Activated T-helper 17 cell treated with anti-CD3 and anti-CD28 coated beads, Interleukin-2, amount 50 U/mL, for 72 hours (primary cell): ENCODE measurements around the gene SLC35E1. TPM values are rescaled to one million over a fixed set of nuclear protein-coding genes. Genes with fewer than 3 reads are reported as not detected.

Experiments used
- ATAC-seq: fragments of 150-1000 bp; cut with Tn5 transposase; replicated peaks from 2 replicates; pipeline ENCODE4 v1.10.0; 2021; ENCODE audit warnings: mild to moderate bottlenecking, moderate library complexity
- H3K27ac Mint-ChIP-seq: one replicate; pipeline ENCODE4 v1.8.0; 2022; ENCODE audit warnings: mixed read lengths
- H3K27me3 Mint-ChIP-seq: one replicate; pipeline ENCODE4 v1.8.0; 2022; ENCODE audit warnings: mixed read lengths
- H3K36me3 Mint-ChIP-seq: one replicate; pipeline ENCODE4 v1.8.0; 2022; ENCODE audit warnings: low read depth, mild to moderate bottlenecking, mixed read lengths
- H3K4me1 Mint-ChIP-seq: one replicate; pipeline ENCODE4 v1.8.0; 2022; ENCODE audit warnings: mixed read lengths
- H3K4me3 Mint-ChIP-seq: one replicate; pipeline ENCODE4 v1.8.0; 2022; ENCODE audit warnings: mild to moderate bottlenecking, mixed read lengths
- H3K9me3 Mint-ChIP-seq: one replicate; pipeline ENCODE4 v1.8.0; 2022; ENCODE audit warnings: mixed read lengths
- total RNA-seq, 2 donors: library from RNA; stranded (reverse); gene quantifications; one replicate each; pipeline ENCODE4 v1.2.3, GENCODE V29; 2022

The SLC35E1 gene
- 100 to 1,000 TPM in 1 of 2 donors, 10 to 100 TPM in 1; 71.8 to 117 TPM for total RNA-seq

GRCh38 chr19:16572332-16573211 is at the start of gene SLC35E1:
TSS of gene SLC35E1 (minus strand) at chr19:16572415. CDS start at chr19:16572364, 51 bp downstream.
- Mint-ChIP-seq H3K4me3 (peak within 1 kb of the TSS; percentile 99), H3K9me3 (no peaks in the 10 kb centered on the region), H3K4me1 (peaks cover 13% of the 10 kb centered on the region), H3K36me3 (peaks cover 88% of the 10 kb centered on the region), H3K27ac (peak within 1 kb of the TSS; percentile 97), H3K27me3 (no peaks in the 10 kb centered on the region)
- ATAC-seq = peak; percentile 98

DNA sequence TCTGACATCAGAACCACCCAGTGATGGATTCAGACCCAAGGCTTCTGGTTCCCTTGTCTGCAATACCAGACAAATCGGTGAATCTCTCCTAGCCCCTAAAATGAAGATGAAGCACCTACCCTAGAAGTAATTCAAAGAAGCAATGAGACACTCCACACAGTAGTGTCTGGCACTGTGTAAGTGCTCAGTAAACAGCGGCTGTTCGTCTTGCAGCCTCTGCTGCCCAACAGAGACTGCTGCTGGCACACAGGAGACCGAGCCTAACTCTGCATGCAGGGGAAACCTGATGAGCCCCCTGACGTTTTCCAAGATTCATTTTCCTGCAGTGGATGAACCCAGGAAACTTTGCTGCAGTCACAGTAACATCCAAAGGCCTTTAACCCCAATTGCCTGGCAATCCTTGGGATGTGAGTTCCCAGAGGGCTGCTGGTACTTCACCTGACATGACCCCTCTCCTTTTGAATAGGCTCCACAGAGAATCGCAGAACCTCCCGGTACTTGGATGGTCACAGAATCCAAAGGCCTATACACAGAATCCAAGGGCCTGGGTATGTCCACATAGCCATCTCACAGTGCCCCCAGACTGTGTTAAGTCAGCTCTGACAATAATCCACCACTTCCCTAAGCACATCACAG is 49.1 kb upstream of the SLC35E1 start:
- H3K36me3 Mint-ChIP-seq = peaks cover 35% of the 10 kb centered on the region
- H3K9me3 Mint-ChIP-seq = no peaks in the 10 kb centered on the region
- no peak overlapping the region for H3K27ac Mint-ChIP-seq
- no peaks in the 10 kb centered on the region for H3K27me3 Mint-ChIP-seq
- H3K4me1 Mint-ChIP-seq = peaks cover 50% of the 10 kb centered on the region
- ATAC-seq = no peak
- H3K4me3 Mint-ChIP-seq = no peak overlapping the region

- Mint-ChIP-seq H3K4me3 (no peak overlapping the region), H3K36me3 (peaks cover 28% of the 10 kb centered on the region), H3K27ac (no peak overlapping the region), H3K9me3 (no peaks in the 10 kb centered on the region), H3K27me3 (no peaks in the 10 kb centered on the region), H3K4me1 (peaks cover 49% of the 10 kb centered on the region)
- ATAC-seq = no peak
Observed at GRCh38 chr19:16620584-16620983, 48.4 kb upstream of the SLC35E1 start.

- Mint-ChIP-seq H3K27ac (no peak overlapping the region), H3K36me3 (peaks cover 22% of the 10 kb centered on the region), H3K4me1 (peaks cover 47% of the 10 kb centered on the region), H3K4me3 (no peak overlapping the region), H3K27me3 (no peaks in the 10 kb centered on the region), H3K9me3 (no peaks in the 10 kb centered on the region)
- ATAC-seq = no peak
Observed at GRCh38 chr19:16620018-16620417, 47.8 kb upstream of the SLC35E1 start.

- no peak overlapping the region for H3K4me3 Mint-ChIP-seq
- H3K36me3 Mint-ChIP-seq = peaks cover 16% of the 10 kb centered on the region
Observed at GRCh38 chr19:16619457-16619856, 47.2 kb upstream of the SLC35E1 start.

GRCh38 chr19:16618248-16618647 is 46.0 kb upstream of the SLC35E1 start:
- Mint-ChIP-seq H3K27ac (peak overlapping the region; percentile 70), H3K9me3 (no peaks in the 10 kb centered on the region), H3K27me3 (no peaks in the 10 kb centered on the region), H3K4me3 (no peak overlapping the region), H3K36me3 (peaks cover 9% of the 10 kb centered on the region), H3K4me1 (peaks cover 45% of the 10 kb centered on the region)
- ATAC-seq = no peak

More at GRCh38 chr19:16619457-16619856, 47.2 kb upstream of the SLC35E1 start:
- peaks cover 48% of the 10 kb centered on the region for H3K4me1 Mint-ChIP-seq
- H3K27me3 Mint-ChIP-seq = no peaks in the 10 kb centered on the region
- no peaks in the 10 kb centered on the region for H3K9me3 Mint-ChIP-seq
- peak overlapping the region; percentile 70 for H3K27ac Mint-ChIP-seq
- ATAC-seq = no peak

DNA sequence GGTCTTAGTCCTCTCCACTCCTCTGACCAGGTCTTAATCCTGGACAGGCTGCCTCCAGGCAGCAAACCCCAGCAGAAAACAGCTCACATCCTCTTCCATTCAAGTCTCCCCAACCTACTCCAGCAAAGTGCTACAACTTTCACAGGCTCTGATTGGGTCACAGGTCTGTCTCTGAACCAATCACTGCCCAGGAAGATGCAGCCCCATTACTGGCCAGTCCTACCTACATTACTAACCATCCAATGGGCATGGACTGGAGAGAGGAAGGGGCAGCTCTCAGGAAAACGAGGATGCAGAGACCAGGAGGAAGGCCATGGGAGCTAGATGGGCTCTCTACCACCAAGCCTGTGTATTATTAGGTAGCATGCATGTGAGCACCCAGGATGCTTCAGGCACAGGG is 43.6 kb upstream of the SLC35E1 start:
- Mint-ChIP-seq H3K27me3 (no peaks in the 10 kb centered on the region), H3K36me3 (peaks cover 5% of the 10 kb centered on the region), H3K4me1 (peaks cover 46% of the 10 kb centered on the region), H3K4me3 (no peak overlapping the region), H3K27ac (no peak overlapping the region), H3K9me3 (no peaks in the 10 kb centered on the region)
- ATAC-seq = peak; percentile 38

DNA sequence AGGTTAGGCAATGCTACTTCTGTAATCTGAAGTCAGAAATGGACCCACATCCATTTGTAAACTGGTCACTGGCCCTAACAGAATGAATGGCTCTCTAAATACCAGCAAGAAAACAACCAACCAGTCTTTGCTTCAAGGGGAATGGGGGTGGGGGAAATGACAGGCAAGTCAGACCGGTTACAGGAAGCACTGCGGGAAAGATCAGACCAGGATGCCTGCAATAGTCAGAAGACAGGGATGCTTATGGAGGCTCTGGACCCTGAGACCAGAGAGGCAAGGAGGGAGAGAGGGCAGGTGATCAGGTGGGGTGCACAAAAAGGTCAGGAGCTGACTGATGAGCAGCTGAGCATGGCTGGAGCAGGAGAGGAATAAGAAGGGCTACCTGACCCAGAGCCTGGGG is 42.7 kb upstream of the SLC35E1 start:
- H3K9me3 Mint-ChIP-seq = no peaks in the 10 kb centered on the region
- peak overlapping the region; percentile 15 for H3K4me3 Mint-ChIP-seq
- no peaks in the 10 kb centered on the region for H3K27me3 Mint-ChIP-seq
- peaks cover 5% of the 10 kb centered on the region for H3K36me3 Mint-ChIP-seq
- peak overlapping the region; percentile 54 for H3K27ac Mint-ChIP-seq
- H3K4me1 Mint-ChIP-seq = peaks cover 48% of the 10 kb centered on the region
- ATAC-seq = no peak

- Mint-ChIP-seq H3K4me3 (no peak overlapping the region), H3K36me3 (peaks cover 5% of the 10 kb centered on the region), H3K27ac (no peak overlapping the region), H3K4me1 (peaks cover 44% of the 10 kb centered on the region), H3K9me3 (no peaks in the 10 kb centered on the region), H3K27me3 (no peaks in the 10 kb centered on the region)
- ATAC-seq = no peak
Observed at GRCh38 chr19:16613841-16614240, 41.6 kb upstream of the SLC35E1 start.

DNA sequence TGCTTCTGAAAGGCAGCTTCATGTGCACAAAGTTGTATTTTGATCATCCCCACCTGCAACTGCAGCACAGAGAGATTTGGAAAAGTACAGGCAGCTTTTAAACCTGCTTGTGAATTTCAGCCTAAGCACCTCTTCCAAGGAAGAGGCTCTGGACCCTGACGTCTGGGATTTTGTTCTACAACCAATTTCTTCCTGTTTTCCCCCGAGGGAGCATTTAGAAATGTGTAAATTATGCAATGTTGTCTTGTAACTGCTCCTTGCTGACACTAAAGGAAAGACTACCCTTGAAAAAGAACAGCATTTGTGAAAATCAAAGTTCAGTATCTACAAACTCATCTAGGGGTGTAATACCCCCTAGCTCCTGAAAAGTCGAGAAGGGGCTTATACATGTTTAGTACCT is 40.4 kb upstream of the SLC35E1 start:
- H3K4me1 Mint-ChIP-seq = peaks cover 50% of the 10 kb centered on the region
- no peak for ATAC-seq

DNA sequence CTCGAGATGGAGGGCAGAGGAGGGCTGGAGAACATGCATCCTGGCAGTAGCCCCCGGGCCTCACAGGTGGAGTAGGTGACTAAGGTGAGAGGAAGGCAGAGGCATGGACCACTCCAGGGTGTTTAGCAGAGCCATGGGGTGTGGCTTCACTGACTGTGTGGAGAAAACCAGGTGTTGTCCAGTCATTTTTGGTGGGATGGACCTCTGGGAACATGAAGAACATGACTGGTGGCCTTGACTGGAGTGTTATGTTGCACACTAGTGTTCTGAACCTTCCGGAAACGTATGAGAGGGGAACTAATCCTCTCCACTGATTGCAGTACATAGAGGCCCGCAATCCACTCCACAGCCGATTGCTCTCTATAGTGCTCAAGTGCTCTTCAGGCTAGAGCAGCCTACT is 38.9 kb upstream of the SLC35E1 start:
- Mint-ChIP-seq H3K4me1 (peaks cover 35% of the 10 kb centered on the region), H3K9me3 (no peaks in the 10 kb centered on the region), H3K27ac (peak overlapping the region; percentile 35), H3K4me3 (no peak overlapping the region), H3K27me3 (no peaks in the 10 kb centered on the region), H3K36me3 (peaks cover 11% of the 10 kb centered on the region)
- ATAC-seq = no peak

More for the DNA sequence above, 40.4 kb upstream of the SLC35E1 start:
- Mint-ChIP-seq H3K4me3 (no peak overlapping the region), H3K36me3 (peaks cover 11% of the 10 kb centered on the region), H3K27me3 (no peaks in the 10 kb centered on the region), H3K27ac (no peak overlapping the region), H3K9me3 (no peaks in the 10 kb centered on the region)

- Mint-ChIP-seq H3K27me3 (no peaks in the 10 kb centered on the region), H3K9me3 (no peaks in the 10 kb centered on the region), H3K36me3 (peaks cover 19% of the 10 kb centered on the region), H3K4me1 (peaks cover 33% of the 10 kb centered on the region), H3K4me3 (no peak overlapping the region), H3K27ac (no peak overlapping the region)
- no peak for ATAC-seq
Observed at GRCh38 chr19:16609511-16610200, 37.4 kb upstream of the SLC35E1 start.

DNA sequence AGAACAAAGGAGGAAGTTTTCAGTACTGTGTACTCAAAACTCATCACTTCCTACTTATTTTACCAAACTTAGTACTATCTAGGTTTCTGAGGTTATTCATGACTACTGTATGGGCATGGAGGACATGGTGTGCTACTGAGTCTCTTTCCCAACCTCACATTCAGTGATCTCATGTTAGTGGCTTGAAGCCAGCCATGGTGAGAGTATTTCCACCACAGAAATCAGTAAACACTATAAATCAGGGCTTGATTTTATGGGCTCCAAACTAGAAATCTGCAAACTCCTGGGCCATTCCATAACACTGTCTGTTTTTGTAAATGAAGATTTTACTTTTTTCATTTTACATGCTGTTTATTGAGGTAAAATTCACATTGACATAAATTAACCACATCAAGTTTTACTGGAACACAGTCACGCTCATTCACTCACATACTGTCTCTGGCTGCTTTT is 36.1 kb upstream of the SLC35E1 start:
- H3K27ac Mint-ChIP-seq = peak overlapping the region; percentile 63
- H3K36me3 Mint-ChIP-seq = peaks cover 19% of the 10 kb centered on the region
- H3K27me3 Mint-ChIP-seq = no peaks in the 10 kb centered on the region
- H3K4me3 Mint-ChIP-seq = peak overlapping the region; percentile 37
- no peaks in the 10 kb centered on the region for H3K9me3 Mint-ChIP-seq
- peak; percentile 92 for ATAC-seq
- H3K4me1 Mint-ChIP-seq = peaks cover 38% of the 10 kb centered on the region

DNA sequence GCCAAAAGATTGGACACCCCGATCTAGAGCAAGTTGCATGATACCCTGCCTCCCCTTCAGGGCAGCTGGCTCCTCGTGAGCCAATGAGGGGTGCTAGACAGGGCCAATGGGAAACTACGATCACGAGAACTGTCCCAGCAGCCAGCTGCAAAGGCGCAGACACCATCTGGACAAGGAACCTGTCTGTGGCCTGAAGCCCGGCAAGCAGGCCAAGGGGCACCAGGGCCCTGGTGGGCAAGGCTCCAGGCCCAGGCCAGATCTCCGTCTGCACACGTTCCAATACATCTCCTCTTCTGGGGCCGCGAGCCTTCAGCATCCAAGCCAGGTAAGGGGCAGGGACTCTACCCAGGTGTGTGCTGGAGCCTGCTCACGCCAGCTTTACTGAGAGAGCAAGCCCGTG is 35.6 kb upstream of the SLC35E1 start:
- Mint-ChIP-seq H3K27ac (peak overlapping the region; percentile 63), H3K9me3 (no peaks in the 10 kb centered on the region), H3K36me3 (peaks cover 19% of the 10 kb centered on the region)

More for the DNA sequence above, 35.6 kb upstream of the SLC35E1 start:
- Mint-ChIP-seq H3K4me3 (peak overlapping the region; percentile 37), H3K27me3 (no peaks in the 10 kb centered on the region), H3K4me1 (peaks cover 38% of the 10 kb centered on the region)
- no peak for ATAC-seq
